ENCODE measurements around the gene SLK.

The SLK gene

GRCh38 chr10:103942866-103943265 is 24.1 kb upstream of the SLK start:
- DNase-seq, result no peak

GRCh38 chr10:103947799-103948516 is 19.0 kb upstream of the SLK start:
- no peak for DNase-seq

DNA sequence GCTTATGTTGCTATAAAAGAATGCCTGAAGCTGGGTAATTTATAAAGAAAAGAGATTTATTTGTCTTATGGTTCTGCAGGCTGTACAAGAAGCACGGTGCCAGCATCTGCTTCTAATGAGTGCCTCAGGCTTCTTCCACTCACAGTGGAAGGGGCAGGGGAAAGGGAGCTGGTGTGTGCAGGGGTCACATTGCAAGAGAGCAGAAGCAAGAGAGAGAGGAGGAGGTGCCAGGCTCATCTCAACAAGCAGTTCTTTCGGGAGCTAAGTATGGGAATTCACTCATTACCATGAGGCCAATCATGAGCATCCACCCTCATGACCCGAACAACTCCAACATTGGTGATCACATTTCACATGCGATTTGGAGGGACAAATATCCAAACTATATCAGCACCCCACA is 17.2 kb upstream of the SLK start:
- no peak for DNase-seq

DNA sequence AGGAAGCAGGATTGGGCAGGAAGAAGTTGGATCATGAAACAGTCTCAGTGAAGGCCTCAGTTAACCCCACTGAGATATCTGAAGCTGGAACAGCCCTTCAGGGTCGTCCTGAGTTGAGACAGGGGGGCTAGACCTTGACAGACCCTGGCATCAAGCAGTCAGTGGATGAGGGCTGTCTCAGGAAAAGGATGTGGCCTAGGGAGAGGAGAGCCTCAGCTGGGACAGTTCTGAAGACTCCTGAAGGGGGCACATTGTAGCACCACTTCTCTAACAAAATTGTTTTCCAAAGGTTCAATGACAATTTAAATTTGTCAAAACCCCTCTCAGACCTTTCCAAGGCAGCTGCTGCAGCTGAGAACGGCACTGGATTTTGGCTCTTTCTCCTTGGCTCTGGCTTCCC is 15.8 kb upstream of the SLK start:
- no peak for DNase-seq

DNA sequence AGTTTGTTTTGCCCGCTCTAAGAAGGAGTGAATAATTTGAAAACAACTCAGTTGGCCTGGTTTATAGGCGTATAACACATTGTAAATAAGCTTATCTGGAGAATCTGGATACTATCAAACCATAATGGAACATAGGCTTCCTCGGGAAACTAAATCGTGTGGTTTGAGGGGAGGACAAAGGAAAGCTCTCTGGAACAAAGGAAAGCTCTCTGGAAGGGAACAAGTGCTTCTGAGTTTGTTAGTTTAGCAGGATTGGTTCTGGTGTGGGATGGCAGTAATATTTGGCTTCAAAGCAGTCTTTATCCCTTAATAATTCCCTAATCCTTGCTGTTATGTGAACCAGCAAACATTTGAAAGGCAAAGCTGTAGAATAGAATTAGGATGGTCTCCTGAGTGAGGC is 15.0 kb upstream of the SLK start:
- DNase-seq, result no peak

DNA sequence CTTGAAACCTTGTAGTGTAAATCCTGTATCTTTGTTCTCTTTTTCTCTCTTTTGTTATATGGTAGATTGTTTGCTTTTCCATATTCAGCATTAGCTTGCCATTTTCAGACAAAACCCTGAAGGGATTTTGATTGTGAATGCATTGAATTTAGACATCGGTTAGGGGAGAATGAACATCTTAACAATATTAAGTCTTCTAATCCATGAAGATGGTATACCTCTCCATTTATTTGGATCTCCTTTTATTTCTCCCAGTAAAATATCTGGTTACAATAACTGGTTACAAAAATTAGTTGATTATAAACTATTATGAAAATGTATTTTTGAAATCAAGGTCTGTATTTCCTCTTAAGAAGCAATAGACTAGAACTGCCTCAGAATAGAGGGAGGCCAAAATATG is 12.4 kb upstream of the SLK start:
- no peak for DNase-seq

DNA sequence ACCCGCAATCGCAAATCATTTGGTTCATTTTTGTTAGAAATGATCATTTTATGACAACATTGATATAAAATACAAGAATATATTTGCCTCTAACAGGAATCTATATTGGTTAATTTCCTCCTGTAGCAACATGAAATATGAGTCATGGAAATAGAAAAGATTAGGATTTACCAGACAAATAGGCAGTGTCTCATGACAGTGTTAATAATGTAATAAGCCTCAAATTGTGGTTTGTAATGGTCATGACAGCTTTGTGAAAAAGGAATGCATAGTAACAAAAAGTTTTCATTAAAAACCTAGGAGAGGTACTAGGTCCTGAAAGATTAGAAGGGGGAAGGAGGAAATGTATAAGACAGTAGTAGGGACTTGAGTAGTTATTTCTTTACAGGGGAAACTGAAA is 7.9 kb upstream of the SLK start:
- no peak for DNase-seq

GRCh38 chr10:103960103-103960502 is 6.8 kb upstream of the SLK start:
- DNase-seq, result no peak

- DNase-seq, result peak in 1 of 2 experiments; percentile 49
Observed at GRCh38 chr10:103967448-103968071, 620 bp downstream of the SLK start.

DNA sequence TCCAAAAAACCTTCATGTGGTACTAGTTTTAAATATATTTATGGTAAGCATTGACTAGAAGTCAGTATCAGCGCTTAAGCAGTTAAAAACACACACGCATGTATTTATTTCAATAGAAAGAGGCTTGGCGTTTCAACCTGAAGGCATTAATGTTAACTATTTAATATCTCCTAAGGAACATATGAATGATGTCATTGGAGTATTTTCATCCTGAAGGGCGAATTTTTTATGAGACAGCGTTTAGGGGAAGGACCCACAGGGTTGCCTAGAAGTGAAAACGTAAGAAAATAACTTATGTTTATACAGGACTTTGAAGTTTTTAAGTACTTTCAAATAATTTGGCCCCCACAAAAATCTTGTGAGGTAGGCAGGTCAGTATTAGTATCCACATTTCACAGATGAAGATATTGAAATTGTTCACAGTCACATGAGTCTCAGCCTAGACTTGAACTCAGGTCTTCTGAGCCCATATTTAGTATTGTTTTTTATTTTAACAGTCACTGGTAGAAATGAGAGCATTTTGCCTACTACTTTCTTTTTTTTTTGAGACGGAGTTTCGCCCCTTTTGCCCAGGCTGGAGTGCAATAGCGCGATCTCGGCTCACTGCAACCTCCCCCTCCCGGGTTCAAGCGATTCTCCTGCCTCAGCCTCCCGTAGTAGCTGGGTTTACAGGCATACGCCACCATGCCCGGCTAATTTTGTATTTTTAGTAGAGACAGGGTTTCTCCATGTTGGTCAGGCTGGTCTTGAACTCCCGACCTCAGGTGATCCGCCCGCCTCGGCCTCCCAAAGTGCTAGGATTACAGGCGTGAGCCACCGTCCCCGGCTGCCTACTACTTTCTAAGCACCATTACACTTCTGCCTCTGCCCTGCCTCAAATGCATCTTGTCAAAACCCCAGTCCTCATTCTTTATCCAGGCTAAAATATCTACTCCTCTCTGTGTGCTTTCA is 1.8 kb downstream of the SLK start:
- DNase-seq, result peak in 1 of 2 experiments; percentile 29

DNA sequence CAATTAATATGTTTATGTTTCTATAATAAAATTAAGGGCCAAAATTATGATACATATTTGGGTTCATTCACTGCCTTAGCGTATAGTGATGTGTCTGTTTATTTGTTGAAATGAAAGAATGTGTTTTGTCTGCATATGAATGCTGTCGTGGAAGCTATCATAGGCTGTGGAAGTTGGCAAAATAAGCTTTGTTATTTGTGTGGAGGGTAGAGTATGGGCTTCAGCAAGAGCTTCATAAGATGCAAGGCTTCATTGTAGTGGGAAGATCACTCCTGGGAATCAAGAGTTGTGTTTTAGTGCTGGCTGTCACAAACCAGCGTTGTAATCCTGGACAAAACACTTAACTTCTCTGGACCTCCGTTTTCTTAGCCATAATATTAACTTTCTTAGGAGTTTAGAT is 2.5 kb downstream of the SLK start:
- peak in 1 of 2 experiments; percentile 29 for DNase-seq

- peak in 1 of 2 experiments; percentile 21 for DNase-seq
Observed at GRCh38 chr10:103969857-103970627, 3.1 kb downstream of the SLK start.

DNA sequence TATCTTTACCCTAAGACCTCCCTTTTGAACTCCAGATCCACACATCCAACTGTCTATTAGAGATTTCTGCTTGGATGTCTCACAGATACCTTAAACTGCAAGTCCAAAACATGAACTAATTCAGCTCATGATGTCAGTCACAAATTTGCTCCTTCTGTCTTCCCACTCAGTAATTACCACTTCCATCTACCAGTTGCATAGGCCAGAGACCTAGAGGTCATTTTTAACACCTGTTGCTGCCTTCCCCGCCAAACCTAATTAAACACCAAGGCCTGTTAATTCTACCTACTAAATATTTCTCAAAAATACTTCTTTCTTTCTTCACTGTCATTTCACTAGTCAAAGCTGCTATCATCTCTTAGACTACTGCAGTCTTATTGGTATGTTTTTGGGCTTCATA is 8.2 kb downstream of the SLK start:
- no peak for DNase-seq

DNA sequence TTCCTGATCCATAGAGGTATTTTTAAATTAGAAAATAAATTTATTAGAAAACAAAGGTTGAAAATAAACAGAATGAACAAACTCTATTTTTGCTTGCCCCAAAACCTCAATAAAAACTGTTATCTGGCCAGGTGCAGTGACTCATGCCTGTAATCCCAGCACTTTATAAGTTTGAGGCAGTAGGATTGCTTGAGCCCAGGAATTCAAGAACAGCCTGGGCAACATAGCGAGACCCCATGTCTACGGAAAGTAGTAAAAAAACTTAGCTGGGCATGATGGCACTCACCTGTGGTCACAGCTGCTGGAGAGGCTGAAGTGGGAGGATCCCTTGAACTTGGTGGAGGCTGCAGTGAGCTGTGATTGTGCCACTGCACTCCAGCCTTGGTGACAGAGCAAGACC is 10.3 kb downstream of the SLK start:
- no peak for DNase-seq

DNA sequence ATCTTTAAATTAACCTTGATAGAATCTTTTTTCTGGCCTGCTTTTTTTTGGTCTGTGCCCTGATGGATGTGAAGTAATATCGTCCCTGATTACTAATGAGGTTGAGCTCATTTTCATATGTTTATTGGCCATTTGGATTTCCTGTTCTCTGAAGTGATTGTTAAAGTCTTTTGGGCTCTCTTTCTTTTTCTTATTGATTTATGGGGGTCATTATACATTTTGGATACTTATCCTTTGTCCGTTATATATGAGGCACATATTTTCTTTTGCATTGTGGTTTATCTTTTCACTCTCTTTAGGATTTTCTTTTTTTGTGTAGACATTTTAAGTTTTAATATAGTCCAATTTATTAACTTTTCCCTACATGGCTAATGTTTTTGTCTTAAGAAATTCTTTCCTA is 12.6 kb downstream of the SLK start:
- DNase-seq, result no peak

- DNase-seq, result no peak
Observed at GRCh38 chr10:103980288-103980906, 13.5 kb downstream of the SLK start.

DNA sequence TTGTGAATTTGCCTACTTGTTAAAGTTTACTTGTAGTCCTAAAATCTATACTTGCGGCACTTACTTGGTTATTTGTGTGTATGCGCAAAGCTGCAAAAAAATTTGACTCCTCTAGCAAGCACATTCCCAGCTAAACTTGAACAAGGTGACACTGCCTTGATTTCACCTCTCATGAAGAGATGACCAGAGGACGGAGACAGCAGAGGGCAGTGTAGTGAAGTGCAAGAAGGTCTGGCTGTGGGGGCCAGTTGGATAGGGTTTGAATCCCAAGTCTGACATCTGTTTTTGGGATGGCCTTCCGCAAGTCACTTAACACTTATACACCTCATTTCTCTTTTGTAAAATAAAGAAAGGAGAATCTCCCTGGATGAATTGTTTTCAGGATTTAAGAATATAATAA is 15.7 kb downstream of the SLK start:
- DNase-seq, result peak in 1 of 2 experiments; percentile 5

DNA sequence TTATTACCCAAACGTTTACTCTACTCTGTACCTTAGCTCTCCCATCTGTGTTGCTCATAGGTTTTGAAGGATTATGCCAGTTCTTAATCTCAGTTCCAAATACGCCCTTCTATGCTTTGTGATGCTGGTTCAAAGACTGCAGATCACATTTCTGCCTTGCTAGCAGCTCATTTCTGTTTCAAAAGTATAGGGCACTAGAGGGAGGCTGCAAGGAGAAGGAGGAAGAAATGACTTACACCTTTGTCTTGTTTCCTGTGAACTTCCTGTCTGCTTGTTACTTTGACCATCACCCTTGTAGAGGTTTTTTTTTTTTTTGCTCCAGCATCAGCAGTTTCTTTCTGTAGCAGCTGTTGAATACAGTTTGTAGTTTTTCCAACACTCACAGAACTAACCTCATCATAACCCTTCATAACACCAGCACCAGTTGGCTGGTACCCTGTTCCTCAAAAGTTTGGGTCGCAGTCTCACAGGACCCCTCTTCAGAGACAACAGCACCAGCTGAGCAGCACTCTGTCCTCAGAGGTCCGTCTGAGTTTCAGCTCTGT is 16.5 kb downstream of the SLK start:
- DNase-seq, result no peak

GRCh38 chr10:103985726-103986125 is 18.8 kb downstream of the SLK start:
- no peak for DNase-seq

GRCh38 chr10:103986360-103986759 is 19.4 kb downstream of the SLK start:
- DNase-seq, result no peak

DNA sequence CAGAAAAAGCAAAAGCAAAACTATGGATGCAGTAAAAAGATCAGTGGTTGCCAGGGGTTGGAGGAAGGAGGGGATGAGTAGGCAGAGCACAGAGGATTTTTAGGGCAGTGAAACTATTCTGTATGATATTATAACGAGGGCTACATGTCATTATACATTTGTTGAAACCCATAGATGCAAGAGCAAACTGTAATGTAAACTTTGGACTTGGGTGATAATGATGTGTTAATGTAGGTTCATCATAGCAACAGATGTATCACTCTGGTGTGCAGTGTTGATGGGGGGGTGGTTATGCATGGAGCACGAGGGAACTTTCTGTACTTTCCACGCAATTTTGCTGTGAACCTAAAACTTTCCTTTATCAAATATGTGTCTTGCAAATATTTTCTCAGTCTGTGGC is 23.2 kb downstream of the SLK start:
- DNase-seq, result no peak

- no peak for DNase-seq
Observed at GRCh38 chr10:103990531-103990930, 23.6 kb downstream of the SLK start.

Measured in SW 1271 (cell line).